CD4-positive, alpha-beta T cell treated with Interleukin-12 subunit alpha and Interleukin-12 subunit beta, for 1 hour (primary cell): ENCODE results near the gene TP63.
"Not testable (repeated sequence)": the region's sequence is repeated elsewhere in the genome, so short reads cannot be mapped to it uniquely, and the experiment has no call there.

Experiments
- DNase-seq: peaks from one replicate; pipeline ENCODE4 v3.0.0-alpha.2; 2020

TP63 gene

GRCh38 chr3:189728915-189729314 is 97.7 kb downstream of the TP63 start:
- DNase-seq: no peak

DNA sequence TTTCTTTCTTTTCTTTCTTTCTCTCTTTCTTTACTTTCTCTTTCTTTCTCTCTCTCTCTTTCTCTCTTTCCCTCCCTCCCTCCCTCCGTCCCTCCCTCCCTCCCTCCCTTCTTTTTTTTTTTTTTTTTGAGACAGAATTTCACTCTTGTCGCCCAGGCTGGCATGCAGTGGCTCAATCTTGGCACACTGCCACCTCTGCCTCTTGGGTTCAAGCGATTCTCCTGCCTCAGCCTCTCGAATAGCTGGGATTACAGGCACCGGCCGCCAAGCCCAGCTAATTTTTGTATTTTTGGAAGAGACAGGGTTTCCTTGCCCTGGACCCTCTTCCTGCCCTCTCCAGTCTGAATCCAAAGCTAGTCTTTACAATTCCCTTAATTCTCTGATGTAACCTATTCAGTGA is 102.9 kb downstream of the TP63 start:
- DNase-seq: no peak

GRCh38 chr3:189735913-189736312 is 104.7 kb downstream of the TP63 start:
- DNase-seq: no peak

DNA sequence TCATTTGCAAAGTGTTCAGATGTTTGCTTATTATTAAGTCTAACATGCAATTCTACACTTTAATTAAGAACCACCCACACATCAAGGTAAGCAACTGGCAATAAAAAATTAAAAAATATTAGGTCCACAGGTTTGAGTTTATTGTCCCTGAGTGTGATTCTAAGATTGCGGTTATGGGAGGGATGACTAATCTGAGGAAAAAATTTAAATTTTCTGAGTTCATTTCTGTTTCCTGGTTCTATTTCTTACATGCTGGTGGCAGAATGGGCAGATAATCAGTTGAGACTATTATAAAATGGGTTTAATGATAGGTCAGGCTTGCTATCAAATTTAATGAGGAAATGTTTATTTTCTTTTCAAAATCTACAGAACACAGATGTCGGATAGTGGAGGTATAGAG is 105.9 kb downstream of the TP63 start:
- DNase-seq: no peak

DNA sequence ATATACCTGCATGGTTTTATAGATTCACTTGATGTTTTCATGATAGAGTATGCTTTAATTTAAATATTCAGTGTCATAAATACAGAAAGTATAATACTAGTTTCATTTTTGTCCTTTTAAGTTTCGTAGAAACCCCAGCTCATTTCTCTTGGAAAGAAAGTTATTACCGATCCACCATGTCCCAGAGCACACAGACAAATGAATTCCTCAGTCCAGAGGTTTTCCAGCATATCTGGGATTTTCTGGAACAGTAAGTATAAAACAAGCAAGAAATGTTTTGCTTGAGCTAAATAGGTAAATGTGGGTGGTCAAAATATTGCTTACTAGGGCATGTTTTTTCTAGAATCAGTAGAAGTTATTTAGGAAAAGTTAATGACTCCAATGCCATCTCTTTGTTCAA is 106.4 kb downstream of the TP63 start:
- no peak for DNase-seq

DNA sequence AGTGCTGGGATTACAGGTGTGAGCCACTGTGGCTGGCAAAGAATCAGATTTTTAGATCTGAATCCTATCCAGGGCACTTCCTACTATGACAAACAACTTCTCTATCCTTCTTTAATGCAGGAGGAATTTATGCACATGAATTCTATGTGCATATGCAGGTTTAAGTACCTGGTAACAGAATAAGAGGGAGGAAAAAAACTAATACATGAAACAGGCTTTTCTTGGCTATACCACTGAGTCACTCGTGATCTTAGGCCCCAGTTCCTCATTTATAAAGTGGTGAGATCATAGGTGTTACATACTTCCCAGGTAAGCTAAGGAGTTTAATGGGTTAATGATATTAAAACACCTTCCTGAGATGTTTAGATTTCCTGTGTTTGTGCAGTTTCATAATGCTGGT is 108.2 kb downstream of the TP63 start:
- DNase-seq: no peak

GRCh38 chr3:189740156-189740555 is 109.0 kb downstream of the TP63 start:
- DNase-seq: no peak

DNA sequence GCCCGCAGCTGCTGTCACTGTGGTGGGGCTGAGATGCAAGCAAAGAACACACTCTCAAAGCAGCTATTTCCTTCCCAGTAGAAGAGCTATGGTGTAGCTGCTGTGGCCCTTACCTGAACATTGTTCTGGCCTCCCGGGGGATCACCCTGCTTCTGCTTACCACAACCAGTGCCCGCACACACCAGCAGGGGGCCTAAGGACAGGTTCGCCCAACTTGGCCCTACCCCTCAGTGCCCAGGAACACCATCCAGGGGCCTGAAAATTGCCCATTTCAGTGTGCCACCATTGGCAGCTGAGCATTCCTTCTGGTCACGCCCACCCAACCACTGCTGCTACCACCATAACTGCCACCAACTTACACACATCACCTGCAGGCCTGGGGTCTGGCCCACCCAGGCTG is 113.0 kb downstream of the TP63 start:
- DNase-seq: no peak

- DNase-seq: no peak
These were observed 114.4 kb downstream of the TP63 start for GRCh38 chr3:189745622-189746021.

- no peak for DNase-seq
These were observed 116.9 kb downstream of the TP63 start for GRCh38 chr3:189748046-189748445.

GRCh38 chr3:189750972-189751371 is 119.8 kb downstream of the TP63 start:
- not testable (repeated sequence) for DNase-seq

DNA sequence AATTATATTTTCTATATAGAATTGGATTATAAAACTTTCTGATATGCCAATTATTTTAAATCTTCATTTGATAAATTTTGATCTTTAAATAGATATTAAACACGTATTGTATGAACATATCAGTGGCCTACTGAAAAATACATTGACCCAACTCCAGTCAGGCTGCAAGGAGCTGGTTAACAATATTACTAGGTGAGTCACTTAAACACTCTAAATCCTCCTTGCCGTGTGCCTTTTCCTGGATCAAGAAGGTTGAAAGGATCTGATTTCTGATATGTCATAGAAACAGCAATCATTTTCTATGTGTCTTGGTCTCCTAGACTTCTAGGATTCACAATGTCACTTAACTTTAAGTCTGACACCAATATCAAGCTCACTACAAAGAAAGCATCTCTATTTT is 123.2 kb downstream of the TP63 start:
- no peak for DNase-seq

- DNase-seq: no peak
These were observed 125.4 kb downstream of the TP63 start for GRCh38 chr3:189756582-189757078.

DNA sequence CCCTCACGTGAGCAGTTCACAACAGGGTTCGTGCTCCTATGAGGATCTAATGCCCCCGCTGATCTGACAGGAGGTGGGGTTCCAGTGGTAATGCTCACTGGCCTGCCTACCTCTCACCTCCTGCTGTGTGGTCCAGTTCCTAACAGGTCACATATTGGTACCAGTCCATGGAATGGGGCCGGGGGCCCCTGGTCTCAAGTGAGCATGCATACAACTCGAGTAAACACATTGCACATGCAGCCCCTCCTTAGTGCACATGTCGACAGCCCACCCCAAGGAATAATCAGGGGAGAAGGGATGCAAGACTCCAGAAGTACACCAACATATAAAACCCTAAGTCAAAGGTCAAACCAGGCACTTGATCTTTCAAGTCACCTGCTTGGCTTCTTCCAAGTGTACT is 127.0 kb downstream of the TP63 start:
- no peak for DNase-seq

GRCh38 chr3:189766416-189766815 is 135.2 kb downstream of the TP63 start:
- DNase-seq: no peak

DNA sequence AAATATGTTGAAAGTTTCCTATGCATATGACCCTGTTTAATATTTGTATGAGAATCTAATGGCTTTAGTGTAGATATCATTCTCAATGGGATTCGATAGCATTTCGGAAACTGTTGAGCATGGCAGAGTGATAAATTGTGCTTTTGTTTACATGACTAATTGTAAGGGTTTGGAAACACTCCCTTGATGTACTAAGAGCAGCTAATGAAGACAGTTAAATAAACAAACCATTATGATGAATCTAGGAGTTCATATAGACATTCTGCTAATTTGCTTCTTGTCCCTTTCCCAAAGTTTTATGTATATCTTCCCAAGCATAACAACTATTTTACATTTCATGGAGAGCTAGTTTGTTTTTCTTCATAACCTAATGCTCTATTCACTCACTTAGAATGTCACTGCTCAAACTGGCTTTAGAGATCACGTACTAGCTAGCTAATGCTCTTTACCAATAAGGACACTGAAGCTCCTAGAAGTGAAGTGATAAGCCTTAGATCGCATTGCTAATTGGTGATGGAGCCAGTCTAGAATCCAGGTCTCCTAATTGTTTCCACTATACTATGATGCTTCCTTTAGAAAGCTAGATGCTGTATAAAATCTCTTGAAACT is 140.8 kb downstream of the TP63 start:
- DNase-seq: no peak

- no peak for DNase-seq
These were observed 141.4 kb downstream of the TP63 start for GRCh38 chr3:189772584-189772983.

DNA sequence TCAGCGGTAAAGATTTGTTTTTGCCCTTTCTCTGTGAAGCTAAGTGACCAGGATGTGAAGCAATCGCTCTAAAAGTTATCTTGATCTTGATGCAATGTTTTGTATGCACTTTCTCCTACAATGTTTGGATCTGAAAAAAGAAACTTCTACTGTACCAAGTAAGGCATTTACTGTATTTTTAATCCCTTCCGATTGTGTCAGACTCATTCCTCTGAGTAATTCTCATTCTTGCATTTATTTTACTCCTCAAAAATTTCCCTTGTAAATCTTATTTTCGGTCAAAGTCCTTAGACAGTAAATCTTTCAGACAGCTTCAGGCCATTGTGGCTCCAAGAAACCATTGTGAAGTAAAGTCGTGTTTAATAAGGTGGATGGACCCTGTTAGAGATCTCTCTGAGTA is 141.9 kb downstream of the TP63 start:
- DNase-seq: no peak

GRCh38 chr3:189776149-189776824 is 145.1 kb downstream of the TP63 start:
- no peak for DNase-seq

- no peak for DNase-seq
These were observed 147.3 kb downstream of the TP63 start for GRCh38 chr3:189778340-189778950.

- no peak for DNase-seq
These were observed 148.0 kb downstream of the TP63 start for GRCh38 chr3:189779166-189779565.

- no peak for DNase-seq
These were observed 149.5 kb downstream of the TP63 start for GRCh38 chr3:189780546-189781270.

DNA sequence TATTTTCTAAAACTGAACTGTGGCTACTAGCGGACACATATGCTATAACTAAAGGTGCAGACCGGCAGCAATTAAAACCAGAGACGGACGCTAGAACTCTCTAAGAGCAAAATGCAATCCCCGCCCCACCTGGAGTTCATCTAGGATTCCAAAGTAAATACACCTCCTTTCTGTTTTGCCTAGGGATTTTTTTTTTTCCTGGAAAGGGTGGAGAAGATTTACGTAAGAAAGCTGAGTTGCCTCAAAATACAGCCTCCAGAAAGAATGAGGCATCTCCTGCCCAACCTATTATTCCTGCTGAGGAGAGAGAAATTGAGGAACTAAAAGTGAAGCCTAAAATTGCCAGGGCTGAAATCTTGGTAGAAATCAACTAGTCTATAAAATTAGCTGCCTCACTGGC is 150.2 kb downstream of the TP63 start:
- DNase-seq: no peak
